NT2/D1 (cell line): Measurements from ENCODE around the gene VPS41.
A peak's percentile ranks its signal among the peaks of the same experiment; 100 is the strongest.

ENCODE experiments used
- DNase-seq: peaks from one replicate; pipeline ENCODE4 v3.0.0-alpha.2; 2011; ENCODE audit warnings: low read depth, low spot score
- H3K27me3 ChIP-seq: 2 replicates; pipeline ENCODE4 v1.6.0; 2011; ENCODE audit warnings: mild to moderate bottlenecking; ENCODE audit not compliant: insufficient read length, insufficient read depth
- H3K36me3 ChIP-seq: 2 replicates; pipeline ENCODE4 v1.6.1; 2011; ENCODE audit warnings: mild to moderate bottlenecking, low read length, mixed read lengths; ENCODE audit not compliant: insufficient read depth, insufficient read length
- H3K4me1 ChIP-seq: 2 replicates; pipeline ENCODE4 v1.5.1; 2011; ENCODE audit not compliant: insufficient read depth, insufficient read length
- H3K4me3 ChIP-seq: 2 replicates; pipeline ENCODE4 v1.5.1; 2011; ENCODE audit warnings: low read depth; ENCODE audit not compliant: insufficient read length
- H3K9ac ChIP-seq: 2 replicates; pipeline ENCODE4 v1.6.0; 2011; ENCODE audit warnings: low read depth; ENCODE audit not compliant: insufficient read length
- H3K9me3 ChIP-seq: 2 replicates; pipeline ENCODE4 v1.5.1; 2011; ENCODE audit warnings: mild to moderate bottlenecking, low read length; ENCODE audit not compliant: insufficient read depth
- SUZ12 ChIP-seq: IDR thresholded peaks from 2 replicates; pipeline ENCODE4 v1.6.1; 2011; ENCODE audit not compliant: insufficient read length, insufficient read depth; ENCODE audit errors: extremely low read depth
- YY1 ChIP-seq: IDR thresholded peaks from 2 replicates; pipeline ENCODE4 v1.6.1; 2011; ENCODE audit not compliant: insufficient read length, insufficient read depth
- ZNF274 ChIP-seq: IDR thresholded peaks from 2 replicates; pipeline ENCODE4 v1.6.1; 2011; ENCODE audit warnings: mild to moderate bottlenecking, low read depth, low read length

Gene VPS41

DNA sequence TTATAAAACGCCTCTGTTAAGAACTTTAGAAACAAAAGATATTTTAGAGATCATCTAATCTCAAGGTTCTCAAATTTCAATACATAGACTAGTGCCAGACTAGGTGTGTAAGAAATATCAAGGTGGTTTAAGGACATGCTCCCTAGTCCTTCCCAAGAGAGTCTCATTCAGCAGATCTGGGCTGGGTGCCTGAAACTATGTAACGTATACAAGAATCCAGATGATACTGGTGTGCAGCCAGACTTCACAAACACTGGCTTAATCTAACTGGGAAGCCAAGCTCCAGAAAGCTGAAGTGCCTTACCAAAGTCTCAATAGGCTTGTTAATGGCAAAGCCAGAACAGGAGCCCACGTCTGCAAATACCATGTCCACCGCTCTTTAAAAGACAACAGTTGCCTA is 172.9 kb downstream of the VPS41 start:
- no peak for DNase-seq
- no peaks in the 10 kb centered on the region for H3K27me3 ChIP-seq
- H3K36me3 ChIP-seq, result peaks cover 16% of the 10 kb centered on the region
- no peak overlapping the region for H3K9ac ChIP-seq
- no peaks in the 10 kb centered on the region for H3K9me3 ChIP-seq
- TF ChIP-seq YY1 (no peak), ZNF274 (no peak), SUZ12 (no peak)
- H3K4me1 ChIP-seq, result no peaks in the 10 kb centered on the region
- H3K4me3 ChIP-seq, result no peak overlapping the region

- no peak overlapping the region for H3K4me3 ChIP-seq
- H3K27me3 ChIP-seq, result no peaks in the 10 kb centered on the region
Observed at GRCh38 chr7:38731215-38731614, 177.8 kb downstream of the VPS41 start.

DNA sequence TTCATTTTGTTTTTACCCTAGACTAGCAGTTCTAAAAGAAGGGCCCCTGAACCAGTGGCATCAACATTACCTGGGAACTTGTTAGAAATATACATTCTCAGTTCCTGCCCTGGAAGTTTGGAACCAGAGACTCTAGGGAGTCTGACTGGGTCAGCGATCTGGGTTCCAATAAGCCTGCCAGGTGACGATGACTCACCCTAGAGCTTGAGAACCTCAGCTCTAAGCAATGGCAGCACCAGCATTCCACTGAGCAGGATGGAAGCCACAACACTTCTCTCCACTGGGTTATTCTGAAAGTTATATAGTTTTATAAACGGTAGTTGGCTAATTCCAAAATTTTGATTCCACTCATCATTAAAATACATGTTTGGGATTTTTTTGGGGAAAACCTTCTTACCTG is 180.8 kb downstream of the VPS41 start:
- H3K27me3 ChIP-seq, result no peaks in the 10 kb centered on the region
- no peak overlapping the region for H3K4me3 ChIP-seq
- TF ChIP-seq ZNF274 (no peak), YY1 (no peak), SUZ12 (no peak)
- peak; percentile 23 for DNase-seq
- no peak overlapping the region for H3K9ac ChIP-seq
- H3K9me3 ChIP-seq, result no peaks in the 10 kb centered on the region
- no peaks in the 10 kb centered on the region for H3K4me1 ChIP-seq
- peaks cover 21% of the 10 kb centered on the region for H3K36me3 ChIP-seq

More at GRCh38 chr7:38731215-38731614, 177.8 kb downstream of the VPS41 start:
- TF ChIP-seq ZNF274, result no peak
- no peak for TF ChIP-seq SUZ12
- DNase-seq, result no peak
- Histone ChIP-seq H3K4me1 (no peaks in the 10 kb centered on the region), H3K9me3 (no peaks in the 10 kb centered on the region), H3K9ac (no peak overlapping the region), H3K36me3 (peaks cover 10% of the 10 kb centered on the region)

- Histone ChIP-seq H3K4me3 (no peak overlapping the region), H3K9me3 (no peaks in the 10 kb centered on the region), H3K4me1 (no peaks in the 10 kb centered on the region), H3K27me3 (no peaks in the 10 kb centered on the region), H3K9ac (no peak overlapping the region), H3K36me3 (peaks cover 21% of the 10 kb centered on the region)
- TF ChIP-seq YY1 (no peak), SUZ12 (no peak), ZNF274 (no peak)
- DNase-seq, result no peak
Observed at GRCh38 chr7:38727184-38727940, 181.6 kb downstream of the VPS41 start.

GRCh38 chr7:38723327-38723726 is 185.7 kb downstream of the VPS41 start:
- no peak for TF ChIP-seq ZNF274
- no peak for TF ChIP-seq YY1
- no peak for TF ChIP-seq SUZ12
- no peak for DNase-seq
- H3K27me3 ChIP-seq, result no peaks in the 10 kb centered on the region
- H3K4me3 ChIP-seq, result no peak overlapping the region
- H3K9me3 ChIP-seq, result no peaks in the 10 kb centered on the region
- H3K36me3 ChIP-seq, result peaks cover 19% of the 10 kb centered on the region
- no peaks in the 10 kb centered on the region for H3K4me1 ChIP-seq
- no peak overlapping the region for H3K9ac ChIP-seq

DNA sequence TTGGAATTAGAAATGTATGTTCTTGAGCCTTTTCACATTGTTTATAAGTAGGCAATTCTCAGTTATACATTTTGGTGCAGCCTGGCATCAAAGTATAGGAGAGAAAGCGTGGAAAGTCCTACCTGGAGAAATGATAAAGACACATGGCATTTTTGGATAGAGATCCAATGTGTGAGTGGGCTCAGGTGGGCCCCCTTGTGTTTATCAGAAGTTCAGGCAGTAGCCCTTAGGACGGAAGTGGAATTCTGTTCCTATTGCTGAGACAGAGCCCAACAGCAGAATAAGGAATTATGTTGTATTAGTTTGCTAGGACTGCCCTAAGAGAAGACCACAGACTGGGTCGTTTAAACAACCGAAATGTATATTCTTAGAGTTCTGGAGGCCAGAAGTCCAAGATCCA is 192.6 kb downstream of the VPS41 start:
- Histone ChIP-seq H3K4me3 (no peak overlapping the region), H3K4me1 (no peaks in the 10 kb centered on the region), H3K9me3 (no peaks in the 10 kb centered on the region), H3K27me3 (no peaks in the 10 kb centered on the region), H3K9ac (no peak overlapping the region), H3K36me3 (peaks cover 5% of the 10 kb centered on the region)
- TF ChIP-seq SUZ12, result no peak
- no peak for TF ChIP-seq ZNF274
- DNase-seq, result no peak

DNA sequence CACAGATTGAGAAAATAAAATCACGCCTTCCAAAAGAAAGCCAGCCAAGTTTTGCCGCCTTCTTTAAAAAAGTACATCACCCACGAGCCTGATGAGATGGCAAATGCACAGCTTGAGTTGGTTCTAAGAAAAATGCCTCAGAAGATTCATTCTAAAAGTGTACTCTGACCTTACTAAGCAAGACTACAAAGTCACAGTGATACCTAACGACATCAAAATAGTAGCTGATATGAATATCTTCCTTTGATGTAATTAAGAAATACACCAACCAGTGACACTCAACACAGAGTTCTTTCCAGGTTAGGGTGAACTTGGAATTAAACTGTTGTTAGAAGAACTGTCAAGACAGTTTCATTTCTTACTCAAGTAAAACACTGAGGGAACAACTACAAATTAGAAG is 199.9 kb downstream of the VPS41 start:
- no peak overlapping the region for H3K4me3 ChIP-seq
- H3K36me3 ChIP-seq, result no peaks in the 10 kb centered on the region
- H3K27me3 ChIP-seq, result no peaks in the 10 kb centered on the region
- DNase-seq, result no peak
- no peaks in the 10 kb centered on the region for H3K4me1 ChIP-seq
- no peak overlapping the region for H3K9ac ChIP-seq
- H3K9me3 ChIP-seq, result no peaks in the 10 kb centered on the region
- no peak for TF ChIP-seq ZNF274
- TF ChIP-seq SUZ12, result no peak
- TF ChIP-seq YY1, result no peak
